ENCODE results near the gene BOD1.

Gene BOD1

GRCh38 chr5:173616577-173617118 lies at the start of gene BOD1:
Gene BOD1, minus strand, starts transcription at chr5:173616650. Its CDS starts 214 bp downstream, at chr5:173616436.
- peak; percentile 98 to 99 for DNase-seq

- no peak for DNase-seq
Observed at GRCh38 chr5:173665326-173665725, 48.9 kb upstream of the BOD1 start.

GRCh38 chr5:173664154-173664526 lies 47.7 kb upstream of the BOD1 start:
- peak; percentile 80 to 81 for DNase-seq

GRCh38 chr5:173663352-173664153 lies 47.1 kb upstream of the BOD1 start:
- no peak for DNase-seq

- DNase-seq, result no peak
Observed at GRCh38 chr5:173662581-173663351, 46.3 kb upstream of the BOD1 start.

GRCh38 chr5:173660481-173661280 lies 44.2 kb upstream of the BOD1 start:
- DNase-seq, result no peak

GRCh38 chr5:173659423-173659822 lies 43.0 kb upstream of the BOD1 start:
- DNase-seq, result no peak

GRCh38 chr5:173657741-173658356 lies 41.4 kb upstream of the BOD1 start:
- DNase-seq, result no peak

- DNase-seq, result no peak
Observed at GRCh38 chr5:173655196-173655797, 38.8 kb upstream of the BOD1 start.

- no peak for DNase-seq
Observed at GRCh38 chr5:173653822-173654523, 37.5 kb upstream of the BOD1 start.

GRCh38 chr5:173648308-173648866 lies 31.9 kb upstream of the BOD1 start:
- no peak for DNase-seq

- no peak for DNase-seq
Observed at GRCh38 chr5:173646692-173647091, 30.2 kb upstream of the BOD1 start.

GRCh38 chr5:173645890-173646574 lies 29.6 kb upstream of the BOD1 start:
- DNase-seq, result no peak

GRCh38 chr5:173645437-173645807 lies 29.0 kb upstream of the BOD1 start:
- no peak for DNase-seq

GRCh38 chr5:173644673-173645436 lies 28.4 kb upstream of the BOD1 start:
- DNase-seq, result no peak

- DNase-seq, result no peak
Observed at GRCh38 chr5:173643964-173644363, 27.5 kb upstream of the BOD1 start.

- no peak for DNase-seq
Observed at GRCh38 chr5:173642895-173643481, 26.5 kb upstream of the BOD1 start.

GRCh38 chr5:173642191-173642816 lies 25.9 kb upstream of the BOD1 start:
- no peak for DNase-seq

Data from Kasumi-1 (cell line).